Breast epithelium (tissue), 3 donors: Measurements from ENCODE around the gene PIGH.
A peak's percentile ranks its signal among the peaks of the same experiment; 100 is the strongest.

Experiments
- POLR2A ChIP-seq: fragments of 450-650 bp; IDR thresholded peaks from one replicate; pipeline ENCODE4 v1.6.1; 2016; ENCODE audit warnings: antibody characterized with exemption, mild to moderate bottlenecking, moderate library complexity
- POLR2AphosphoS5 ChIP-seq, 3 donors: sonication (generic); formaldehyde crosslinking; IDR thresholded peaks; one replicate each; pipeline ENCODE4 v1.6.1; 2017; ENCODE audit warnings: antibody characterized with exemption in 3 of 3
- TF ChIP-seq, protein P1 (sequence below), 3 donors: fragments of 450-650 bp; IDR thresholded peaks; one replicate each; pipeline ENCODE4 v1.5.1; 2016 to 2017; ENCODE audit warnings: antibody characterized with exemption in 3 of 3, mild to moderate bottlenecking in 3 of 3, moderate library complexity in 3 of 3

DNA sequence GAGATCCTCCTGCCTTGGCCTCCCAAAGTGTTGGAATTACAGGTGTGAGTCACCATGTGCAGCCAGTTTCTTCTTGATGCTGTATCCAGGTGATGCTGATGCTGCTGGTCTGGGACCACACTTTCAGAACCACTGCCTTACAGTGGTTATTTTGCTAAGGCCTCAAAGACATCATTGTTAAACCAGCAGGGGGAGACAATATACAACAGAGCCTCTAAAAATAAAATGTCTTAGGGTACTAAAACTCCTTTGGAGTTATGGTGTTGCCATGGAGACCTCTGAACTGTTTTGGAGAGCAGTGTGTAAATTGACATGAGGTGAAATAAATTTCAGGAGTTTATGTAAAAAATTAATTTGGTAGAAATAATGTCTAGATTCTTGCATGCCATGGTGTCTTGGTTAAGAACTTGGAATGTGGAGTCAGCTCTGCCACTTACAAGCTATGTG is 18.6 kb upstream of the PIGH start:
- TF ChIP-seq, protein P1, sequence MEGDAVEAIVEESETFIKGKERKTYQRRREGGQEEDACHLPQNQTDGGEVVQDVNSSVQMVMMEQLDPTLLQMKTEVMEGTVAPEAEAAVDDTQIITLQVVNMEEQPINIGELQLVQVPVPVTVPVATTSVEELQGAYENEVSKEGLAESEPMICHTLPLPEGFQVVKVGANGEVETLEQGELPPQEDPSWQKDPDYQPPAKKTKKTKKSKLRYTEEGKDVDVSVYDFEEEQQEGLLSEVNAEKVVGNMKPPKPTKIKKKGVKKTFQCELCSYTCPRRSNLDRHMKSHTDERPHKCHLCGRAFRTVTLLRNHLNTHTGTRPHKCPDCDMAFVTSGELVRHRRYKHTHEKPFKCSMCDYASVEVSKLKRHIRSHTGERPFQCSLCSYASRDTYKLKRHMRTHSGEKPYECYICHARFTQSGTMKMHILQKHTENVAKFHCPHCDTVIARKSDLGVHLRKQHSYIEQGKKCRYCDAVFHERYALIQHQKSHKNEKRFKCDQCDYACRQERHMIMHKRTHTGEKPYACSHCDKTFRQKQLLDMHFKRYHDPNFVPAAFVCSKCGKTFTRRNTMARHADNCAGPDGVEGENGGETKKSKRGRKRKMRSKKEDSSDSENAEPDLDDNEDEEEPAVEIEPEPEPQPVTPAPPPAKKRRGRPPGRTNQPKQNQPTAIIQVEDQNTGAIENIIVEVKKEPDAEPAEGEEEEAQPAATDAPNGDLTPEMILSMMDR (IDR thresholded peaks at IDR 0.05) = peak; percentile 47 to 54 (median 50)
- TF ChIP-seq POLR2A (no peak), POLR2AphosphoS5 (IDR thresholded peaks at IDR 0.05) (no peak)
